ENCODE results near the gene TNRC6B. TPM values are rescaled to one million over a fixed set of nuclear protein-coding genes. Genes with fewer than 3 reads are reported as not detected.
A peak's percentile ranks its signal among the peaks of the same experiment; 100 is the strongest.

TNRC6B gene
- total RNA-seq, 6 experiments from 2014 or later, result 13.0 to 27.1 (median 22.7) TPM

DNA sequence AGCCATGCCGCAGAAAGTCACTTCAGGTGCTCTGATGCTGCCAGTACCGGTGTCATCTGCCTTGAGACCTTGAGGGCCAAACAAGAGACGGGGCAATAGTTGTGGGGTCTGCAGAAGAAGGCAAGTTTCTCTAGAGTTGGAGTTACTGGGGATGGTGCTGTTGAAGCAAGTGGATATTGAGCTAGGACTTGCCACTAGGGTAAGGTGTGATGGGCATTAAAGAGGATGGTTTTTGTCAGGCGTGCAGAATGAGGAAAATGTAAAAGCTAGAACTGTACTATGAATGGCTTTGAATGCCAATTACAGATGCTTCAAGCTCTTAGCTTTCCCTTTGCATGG lies 61.6 kb downstream of the TNRC6B start:
- Histone ChIP-seq H3K9me3 (no peaks in the 10 kb centered on the region), H3K4me1 (peaks cover 0 to 8% (median 0%) of the 10 kb centered on the region in 4 donors), H3K36me3 (no peaks in the 10 kb centered on the region), H3K4me3 (no peak overlapping the region), H3K27ac (no peak overlapping the region), H3K27me3 (no peaks in the 10 kb centered on the region)
- DNase-seq (no peak), ATAC-seq (no peak)
- intact Hi-C loops (cut with DNase I), result no loop called here
- 71% methylated on average over 3 of the region's 4 CpGs for WGBS (ENCODE audit: insufficient coverage, low coverage, low lambda C conversion rate, missing lambda C conversion rate)
- TF ChIP-seq POLR2A (IDR thresholded peaks at IDR 0.05) (no peak), CTCF (IDR thresholded peaks at IDR 0.05) (no peak)

- Histone ChIP-seq H3K9me3 (no peaks in the 10 kb centered on the region), H3K36me3 (no peaks in the 10 kb centered on the region), H3K4me1 (peaks cover 0 to 8% (median 0%) of the 10 kb centered on the region in 4 donors), H3K4me3 (no peak overlapping the region), H3K27ac (no peak overlapping the region), H3K27me3 (no peaks in the 10 kb centered on the region)
- TF ChIP-seq CTCF (IDR thresholded peaks at IDR 0.05), result no peak
- TF ChIP-seq POLR2A (IDR thresholded peaks at IDR 0.05), result no peak
- ATAC-seq (no peak), DNase-seq (no peak)
- 83% methylated on average over 3 of the region's 3 CpGs for WGBS (ENCODE audit: insufficient coverage, low coverage, low lambda C conversion rate, missing lambda C conversion rate)
- intact Hi-C loops (cut with DNase I), result no loop called here
These were observed 62.4 kb downstream of the TNRC6B start for GRCh38 chr22:40240160-40240559.

GRCh38 chr22:40240686-40241085 lies 63.0 kb downstream of the TNRC6B start:
- Histone ChIP-seq H3K36me3 (no peaks in the 10 kb centered on the region), H3K27ac (no peak overlapping the region), H3K4me3 (no peak overlapping the region), H3K4me1 (peaks cover 0 to 8% (median 0%) of the 10 kb centered on the region in 4 donors), H3K9me3 (no peaks in the 10 kb centered on the region), H3K27me3 (no peaks in the 10 kb centered on the region)
- ATAC-seq, result no peak
- intact Hi-C loops (cut with DNase I), result no loop called here
- no peak for TF ChIP-seq POLR2A (IDR thresholded peaks at IDR 0.05)
- no peak for TF ChIP-seq CTCF (IDR thresholded peaks at IDR 0.05)
- no peak for DNase-seq

DNA sequence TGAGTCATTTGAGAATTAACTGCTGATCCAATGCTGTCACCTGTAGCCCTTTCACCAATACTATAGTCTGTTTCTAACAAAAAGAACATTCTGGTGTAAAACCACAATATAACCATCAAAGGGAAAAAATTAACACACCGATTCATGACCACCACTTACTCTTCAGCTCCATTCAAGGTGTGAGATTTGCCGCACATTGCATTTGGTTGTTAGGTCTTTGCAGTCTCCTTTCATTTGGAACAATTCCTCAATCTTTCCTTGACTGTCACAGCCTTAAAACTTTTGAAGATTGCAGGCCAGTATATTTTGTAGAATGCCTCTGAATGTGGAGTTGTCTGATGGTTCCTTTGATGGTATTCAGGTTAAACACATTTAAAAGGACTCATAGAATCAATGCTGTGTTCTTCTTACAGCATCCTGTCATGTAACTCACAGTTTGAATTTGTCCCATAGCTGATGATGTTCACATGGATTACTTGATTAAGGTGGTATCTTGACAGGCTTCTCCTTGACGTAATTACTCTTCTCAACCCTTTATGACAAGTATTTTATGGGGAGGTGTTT lies 63.6 kb downstream of the TNRC6B start:
- DNase-seq (no peak), ATAC-seq (no peak)
- H3K27ac ChIP-seq, result no peak overlapping the region
- WGBS (ENCODE audit: insufficient coverage, low coverage, low lambda C conversion rate, missing lambda C conversion rate), result 92% methylated on average over 3 of the region's 3 CpGs
- peaks cover 0 to 8% (median 0%) of the 10 kb centered on the region in 4 donors for H3K4me1 ChIP-seq
- intact Hi-C loops (cut with DNase I), result no loop called here
- TF ChIP-seq CTCF (IDR thresholded peaks at IDR 0.05) (no peak), POLR2A (IDR thresholded peaks at IDR 0.05) (no peak)
- no peaks in the 10 kb centered on the region for H3K9me3 ChIP-seq
- H3K27me3 ChIP-seq, result no peaks in the 10 kb centered on the region
- H3K36me3 ChIP-seq, result no peaks in the 10 kb centered on the region
- H3K4me3 ChIP-seq, result no peak overlapping the region

DNA sequence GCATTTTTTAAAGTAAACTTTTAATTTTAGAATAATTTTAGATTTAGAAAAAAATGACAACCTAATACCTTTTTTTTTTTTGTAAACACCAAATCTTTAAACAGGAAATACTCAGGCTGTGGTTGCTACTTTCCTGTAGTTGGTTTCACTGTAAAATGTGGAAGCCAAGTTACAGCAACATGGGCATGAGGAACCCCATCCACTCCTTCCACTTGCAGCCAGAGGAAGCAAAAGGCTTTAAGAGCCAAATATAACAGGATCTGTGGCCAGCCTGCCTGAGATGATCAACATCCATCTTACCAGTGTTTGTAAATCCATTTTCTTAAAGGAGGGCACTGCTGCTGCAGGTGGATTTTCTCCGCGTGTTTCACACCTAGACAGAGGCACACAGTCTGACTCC lies 66.2 kb downstream of the TNRC6B start:
- TF ChIP-seq CTCF (IDR thresholded peaks at IDR 0.05), result no peak
- no peak for TF ChIP-seq POLR2A (IDR thresholded peaks at IDR 0.05)
- no peak for DNase-seq
- WGBS (ENCODE audit: insufficient coverage, low coverage, low lambda C conversion rate, missing lambda C conversion rate), result 77% methylated on average over 2 of the region's 2 CpGs
- no peaks in the 10 kb centered on the region for H3K27me3 ChIP-seq
- intact Hi-C loops (cut with DNase I), result no loop called here
- H3K9me3 ChIP-seq, result no peaks in the 10 kb centered on the region
- no peak overlapping the region for H3K27ac ChIP-seq
- ATAC-seq, result peak; percentile 10 to 49 (median 27)
- no peak overlapping the region for H3K4me3 ChIP-seq
- H3K36me3 ChIP-seq, result peaks cover 0 to 6% (median 4%) of the 10 kb centered on the region in 4 donors
- peaks cover 0 to 8% (median 0%) of the 10 kb centered on the region in 4 donors for H3K4me1 ChIP-seq

All from right lobe of liver (tissue), 6 donors.